HG03060 (cell line): ENCODE measurements around the gene CFAP20DC.

Experiments
- ATAC-seq: cut with Tn5 transposase; IDR thresholded peaks from one replicate; pipeline ENCODE4 v1.9.1; 2021; ENCODE audit warnings: low read depth, moderate number of reproducible peaks; ENCODE audit not compliant: unreplicated experiment

Gene CFAP20DC

GRCh38 chr3:59027607-59028006, 22.2 kb downstream of the CFAP20DC start:
- ATAC-seq, result no peak

GRCh38 chr3:59023612-59024011, 26.2 kb downstream of the CFAP20DC start:
- ATAC-seq, result no peak

DNA sequence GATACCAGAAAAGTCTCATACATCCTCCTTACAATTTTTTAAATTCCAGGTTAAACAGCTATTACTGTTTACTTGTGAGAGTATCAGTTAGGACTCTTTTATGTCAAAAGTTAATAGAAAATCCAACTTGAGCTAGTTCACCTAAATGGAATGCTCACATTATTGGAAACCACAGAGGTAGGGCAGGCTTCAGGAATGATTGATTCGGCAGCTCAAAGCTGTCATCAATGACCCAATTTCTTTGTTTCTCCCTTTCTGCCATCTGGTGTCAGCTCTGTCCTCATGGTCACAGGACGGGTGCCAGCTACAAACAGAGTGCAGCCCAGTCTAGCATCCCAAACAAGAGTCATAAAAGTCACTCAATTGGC, 32.2 kb downstream of the CFAP20DC start:
- no peak for ATAC-seq

DNA sequence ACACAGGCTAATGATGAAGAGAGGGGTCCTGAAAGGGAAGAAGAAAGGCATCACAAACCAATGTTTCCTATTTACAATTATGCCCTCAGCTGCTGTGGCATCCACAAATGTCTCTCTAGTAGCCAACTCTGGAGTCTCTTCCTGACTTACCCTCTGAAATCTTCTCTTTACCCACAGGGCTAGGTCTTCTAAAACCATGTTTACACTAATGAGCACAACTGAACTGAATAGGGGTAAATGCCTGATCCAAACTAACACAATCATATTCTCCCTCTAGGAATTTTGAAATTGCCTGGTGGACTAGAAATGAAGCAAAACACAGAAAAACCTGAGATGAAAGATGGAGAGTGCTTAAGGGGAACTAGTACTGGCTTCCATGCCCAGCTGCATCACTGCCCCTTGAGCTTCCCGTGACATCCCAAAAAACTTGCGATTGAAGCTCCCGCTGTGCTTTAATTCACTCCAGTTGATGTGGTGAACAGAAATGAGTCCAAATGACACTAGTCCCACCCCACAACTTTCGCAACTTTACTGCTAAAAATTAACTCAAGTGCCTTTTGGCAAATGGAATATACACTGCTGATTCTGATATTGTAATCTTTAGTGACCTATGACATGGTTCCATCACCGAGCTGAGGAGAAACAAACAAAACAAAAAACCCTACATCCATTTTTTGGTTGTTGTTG, 32.8 kb downstream of the CFAP20DC start:
- no peak for ATAC-seq

DNA sequence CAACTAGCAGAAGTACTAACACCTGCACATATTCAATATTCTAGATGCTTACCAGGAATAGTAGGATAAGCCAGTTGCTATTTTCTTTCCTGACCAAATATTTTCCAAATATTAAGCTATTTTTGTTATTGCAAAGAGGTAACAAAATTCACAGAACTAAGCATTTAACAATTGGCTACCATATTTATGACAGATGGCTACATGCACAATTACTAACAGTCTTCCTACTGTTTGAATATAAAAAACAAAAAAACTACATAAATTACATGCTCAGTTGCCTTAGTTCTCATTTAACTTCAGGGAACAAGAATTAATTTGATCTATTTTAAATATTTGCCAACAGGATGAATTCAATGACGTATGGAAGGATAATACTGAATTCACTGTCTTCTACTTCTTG, 36.2 kb downstream of the CFAP20DC start:
- ATAC-seq, result no peak

DNA sequence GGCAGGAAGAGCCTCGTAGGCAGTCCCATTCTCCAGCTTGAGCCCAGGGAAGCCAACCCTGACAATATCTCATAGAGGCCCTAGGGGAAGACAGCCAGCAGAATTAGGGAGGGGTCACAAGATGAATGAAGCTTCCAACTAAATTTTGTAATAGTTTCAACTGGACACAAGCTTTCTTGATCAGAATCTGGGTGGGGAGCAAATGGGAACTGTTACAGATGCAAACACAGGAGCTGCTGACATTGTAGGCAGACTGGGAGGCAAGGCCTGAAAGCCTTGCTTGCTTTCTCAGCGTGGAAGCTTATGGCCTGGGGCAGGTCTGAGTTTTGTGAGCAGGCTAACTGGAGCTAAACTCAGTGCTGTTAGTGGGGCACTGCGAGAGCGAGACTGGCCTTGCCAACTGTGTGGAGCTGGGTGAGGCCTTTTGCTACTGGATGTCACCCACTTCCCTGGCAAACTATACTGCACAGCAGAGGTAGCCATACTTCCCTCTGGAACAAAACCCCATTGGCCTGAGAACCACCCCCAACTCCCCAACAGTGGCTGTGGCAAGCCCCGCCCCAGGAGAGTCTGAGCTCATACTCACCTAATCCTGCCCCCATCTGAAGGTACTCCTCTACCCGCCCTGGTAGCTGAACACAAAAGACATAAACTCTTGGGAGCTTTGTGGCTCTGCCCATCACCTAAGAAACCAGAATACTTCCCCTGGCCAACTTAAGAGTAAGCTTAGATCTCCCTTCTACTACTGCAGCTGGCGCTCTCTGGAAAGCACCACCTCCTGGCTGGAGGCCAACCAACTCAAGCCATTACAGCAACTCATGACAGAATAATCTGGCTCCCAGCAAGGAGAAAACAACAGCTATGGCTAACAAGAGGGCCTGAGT, 42.9 kb downstream of the CFAP20DC start:
- no peak for ATAC-seq

GRCh38 chr3:59001675-59002074, 48.1 kb downstream of the CFAP20DC start:
- no peak for ATAC-seq

GRCh38 chr3:58999774-59000160, 50.1 kb downstream of the CFAP20DC start:
- ATAC-seq, result no peak

- no peak for ATAC-seq
These were observed 50.6 kb downstream of the CFAP20DC start for GRCh38 chr3:58999134-58999773.

- ATAC-seq, result no peak
These were observed 51.2 kb downstream of the CFAP20DC start for GRCh38 chr3:58998476-58999117.

- no peak for ATAC-seq
These were observed 53.1 kb downstream of the CFAP20DC start for GRCh38 chr3:58996730-58997129.

- no peak for ATAC-seq
These were observed 55.0 kb downstream of the CFAP20DC start for GRCh38 chr3:58994746-58995330.

DNA sequence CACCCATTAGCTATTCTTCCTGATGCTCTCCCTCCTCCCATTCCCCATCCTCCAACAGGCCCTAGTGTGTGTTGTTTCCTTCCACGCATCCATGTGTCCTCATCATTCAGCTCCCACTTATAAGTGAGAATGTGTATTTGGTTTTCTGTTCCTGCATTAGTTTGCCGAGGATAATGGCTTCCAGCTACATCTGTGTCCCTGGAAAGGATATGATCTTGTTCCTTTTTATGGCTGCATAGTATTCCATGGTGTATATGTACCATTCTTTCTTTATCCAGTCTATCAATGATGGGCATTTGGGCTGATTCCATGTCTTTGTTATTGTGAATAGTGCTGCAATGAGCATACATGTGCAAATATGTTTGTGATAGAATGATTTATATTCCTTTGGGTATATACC, 56.3 kb downstream of the CFAP20DC start:
- no peak for ATAC-seq

GRCh38 chr3:58991623-58992022, 58.2 kb downstream of the CFAP20DC start:
- ATAC-seq, result no peak

- no peak for ATAC-seq
These were observed 58.8 kb downstream of the CFAP20DC start for GRCh38 chr3:58991026-58991425.

DNA sequence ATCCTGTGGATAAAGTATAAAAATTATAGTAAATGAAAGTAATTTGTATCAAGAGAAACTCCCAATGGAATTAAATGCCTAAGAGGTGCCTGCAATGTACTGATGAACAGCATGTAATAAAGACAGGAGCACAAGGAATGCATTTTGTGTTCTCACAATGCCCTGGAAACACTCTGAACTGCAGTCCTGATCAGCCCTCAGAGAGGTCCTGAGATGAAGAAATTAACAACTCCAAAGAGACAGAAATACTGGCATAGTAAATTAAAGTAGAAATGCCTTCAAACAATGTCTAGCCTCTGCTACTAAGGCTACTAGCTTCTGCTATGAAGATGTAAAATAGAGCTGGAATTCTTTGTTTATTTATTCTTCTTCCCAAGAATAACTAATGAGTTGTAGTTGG, 59.9 kb downstream of the CFAP20DC start:
- ATAC-seq, result no peak

DNA sequence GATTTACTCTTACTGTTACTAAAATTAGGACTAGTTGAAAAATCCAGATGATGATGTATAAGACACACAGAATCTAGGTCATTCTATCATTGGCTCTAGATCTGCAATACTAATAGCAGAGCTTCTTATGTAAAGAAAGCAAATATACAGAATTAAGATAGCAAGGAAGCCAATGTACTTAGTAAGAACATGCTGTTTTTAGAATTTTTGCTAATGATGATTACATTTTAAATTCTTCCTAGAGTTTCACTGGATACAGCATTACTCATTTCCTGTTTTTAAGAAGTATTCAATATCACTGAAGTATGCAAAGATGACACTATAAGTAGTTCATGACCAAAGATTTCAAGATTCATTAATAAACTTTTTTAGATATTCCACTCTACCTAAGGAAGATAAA, 60.7 kb downstream of the CFAP20DC start:
- ATAC-seq, result no peak

DNA sequence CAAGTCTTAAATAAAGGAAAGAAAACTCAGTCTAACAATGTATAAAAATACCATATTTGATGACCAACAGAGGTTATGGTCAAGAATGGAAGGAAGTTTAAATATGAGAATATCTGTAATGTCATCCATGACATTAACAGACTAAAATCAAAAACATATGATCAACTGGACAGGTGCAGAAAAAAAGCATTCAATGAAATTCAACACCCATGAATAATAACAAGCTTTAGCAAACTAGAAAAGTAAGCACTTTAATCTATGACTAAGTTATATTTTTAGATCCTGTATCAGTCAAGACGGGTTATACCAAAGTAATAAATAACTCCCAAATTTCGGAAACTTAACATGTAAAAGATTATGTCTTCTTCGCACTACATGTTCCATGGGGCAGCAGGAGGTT, 61.8 kb downstream of the CFAP20DC start:
- no peak for ATAC-seq

GRCh38 chr3:58986654-58987053, 63.2 kb downstream of the CFAP20DC start:
- no peak for ATAC-seq

DNA sequence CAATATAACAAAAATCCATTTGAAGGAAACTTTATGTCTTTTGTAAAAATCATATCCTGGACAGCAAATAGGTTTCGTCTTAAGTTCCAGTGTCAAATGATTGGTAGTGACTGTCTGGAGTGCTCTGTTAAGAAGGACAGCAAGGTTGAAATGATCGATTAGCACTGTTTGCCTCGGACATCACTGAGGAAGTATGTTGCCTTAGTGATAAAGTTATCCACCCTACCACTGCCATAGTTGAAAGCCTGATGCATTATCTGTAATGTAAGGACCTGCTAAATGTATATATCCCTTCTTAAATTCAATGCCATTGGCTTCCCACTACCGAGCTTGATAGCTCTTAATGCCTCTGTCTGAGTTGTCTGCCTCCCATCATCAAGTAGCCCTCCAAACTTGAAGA, 70.0 kb downstream of the CFAP20DC start:
- no peak for ATAC-seq

GRCh38 chr3:58973796-58974195, 76.0 kb downstream of the CFAP20DC start:
- no peak for ATAC-seq
